Panc1 (cell line): ENCODE measurements around the gene GPR176. TPM values are rescaled to one million over a fixed set of nuclear protein-coding genes. Genes with fewer than 3 reads are reported as not detected.

Experiments used
- ATAC-seq: fragments of 200-7000 bp; cut with Tn5 transposase; 2 replicates; pipeline ENCODE4 v1.9.1; 2020; ENCODE audit warnings: mild to moderate bottlenecking, moderate library complexity
- BruUV-seq: library from RNA; stranded (reverse); fragments of 400-500 nt; replicated peaks from 2 replicates; lab custom pipeline; 2021; lab: Mats Ljungman, UMichigan
- CTCF ChIA-PET: fragments of 300-600 bp; sonication (Branson Sonifier 250); formaldehyde crosslinking; loops from one replicate; lab custom pipeline; 2022; ENCODE audit warnings: antibody characterized with exemption; lab: Charles Lee
- POLR2A ChIA-PET: fragments of 300-600 bp; sonication (Branson Sonifier 250); formaldehyde crosslinking; loops from one replicate; lab custom pipeline; 2022; ENCODE audit warnings: antibody characterized with exemption; lab: Charles Lee
- DNase-seq: peaks from one replicate; pipeline ENCODE4 v3.0.0-alpha.2; 2010; ENCODE audit warnings: low read depth, low spot score
- H3K27ac ChIP-seq: 2 replicates; pipeline ENCODE4 v1.5.1; 2011; ENCODE audit warnings: mild to moderate bottlenecking, low read length, inconsistent platforms
- H3K27me3 ChIP-seq: fragments of 200-500 bp; sonication (Bioruptor generic); 2 replicates; pipeline ENCODE4 v1.6.0; 2014; ENCODE audit warnings: low read length, inconsistent platforms; ENCODE audit not compliant: control insufficient read depth, insufficient read depth
- H3K36me3 ChIP-seq: fragments of 200-500 bp; sonication (Bioruptor generic); 2 replicates; pipeline ENCODE4 v1.5.1; 2014; ENCODE audit warnings: inconsistent platforms, mild to moderate bottlenecking, low read length, moderate library complexity; ENCODE audit not compliant: control insufficient read depth, insufficient read depth
- H3K4me1 ChIP-seq: 2 replicates; pipeline ENCODE4 v1.5.1; 2011; ENCODE audit warnings: inconsistent platforms, mild to moderate bottlenecking, low read length, moderate library complexity; ENCODE audit not compliant: control insufficient read depth, insufficient read depth
- H3K4me3 ChIP-seq, 2 experiments: 2 replicates each; pipeline ENCODE4 v1.5.1; 2011 to 2012; ENCODE audit warnings: low read depth in 2 of 2, low read length in 2 of 2, mild to moderate bottlenecking in 2 of 2, inconsistent platforms in 1 of 2, moderate library complexity in 1 of 2
- H3K9me3 ChIP-seq: fragments of 200-500 bp; sonication (Bioruptor generic); 2 replicates; pipeline ENCODE4 v1.5.1; 2014; ENCODE audit warnings: low read depth, mild to moderate bottlenecking, inconsistent platforms, low read length, moderate library complexity; ENCODE audit not compliant: control insufficient read depth, insufficient read depth
- CTCF ChIP-seq: fragments of 450-650 bp; IDR thresholded peaks from 2 replicates; pipeline ENCODE4 v1.5.1; 2017; ENCODE audit warnings: mild to moderate bottlenecking
- POLR2AphosphoS5 ChIP-seq: IDR thresholded peaks from 2 replicates; pipeline ENCODE4 v1.6.1; 2012; ENCODE audit warnings: mild to moderate bottlenecking, low read depth, low read length, moderate library complexity
- REST ChIP-seq, 2 experiments: IDR thresholded peaks; 2 replicates each; pipeline ENCODE4 v1.6.1; 2011 to 2012; ENCODE audit warnings: low read depth in 2 of 2, control low read depth in 1 of 2, low read length in 1 of 2, mild to moderate bottlenecking in 1 of 2, moderate library complexity in 1 of 2; ENCODE audit not compliant: insufficient read depth in 1 of 2
- SIN3A ChIP-seq: IDR thresholded peaks from 2 replicates; pipeline ENCODE4 v1.6.1; 2012; ENCODE audit warnings: low read depth, mild to moderate bottlenecking, low read length, moderate library complexity, borderline replicate concordance; ENCODE audit not compliant: insufficient read depth
- TCF7L2 ChIP-seq: IDR thresholded peaks from 2 replicates; pipeline ENCODE4 v1.6.1; 2011; ENCODE audit warnings: mild to moderate bottlenecking, low read depth, low read length, inconsistent platforms
- in situ Hi-C: cut with HindIII; loops from 2 replicates; pipeline ENCODE4 v1.10.0; 2016; ENCODE audit warnings: low sequenced_read_pairs, low pct_unique_long_range_greater_than_20kb
- intact Hi-C: fragments of 100-400 bp; cut with micrococcal nuclease; formaldehyde crosslinking; loops from one replicate; pipeline ENCODE4 v1.10.0; 2022; ENCODE audit not compliant: unreplicated experiment
- total RNA-seq: library from RNA; stranded (reverse); gene quantifications from one replicate; pipeline ENCODE4 v1.2.1, GENCODE V29; 2021; ENCODE audit not compliant: unreplicated experiment

Gene GPR176
- total RNA-seq, 1 experiment from 2014 or later, result 12.7 TPM

- Histone ChIP-seq H3K4me1 (no peaks in the 10 kb centered on the region), H3K36me3 (peaks cover 14% of the 10 kb centered on the region), H3K27ac (no peak overlapping the region), H3K4me3 (no peak overlapping the region), H3K27me3 (no peaks in the 10 kb centered on the region), H3K9me3 (no peaks in the 10 kb centered on the region)
- ChIA-PET POLR2A (no interaction called here), CTCF (interaction anchor here (0.6 kb wide), 1 partner anchor 107 kb away, joined by 4 read pairs; no protein-coding TSS in a partner anchor)
- TF ChIP-seq SIN3A, result no peak
- no peak for TF ChIP-seq POLR2AphosphoS5
- no peak for TF ChIP-seq CTCF
- no peak for TF ChIP-seq REST (IDR thresholded peaks at IDR 0.05; ENCODE audit: insufficient read depth in 1 of 2, low read depth in 2 of 2, low read length in 1 of 2)
- no peak for TF ChIP-seq TCF7L2
- ATAC-seq, result no peak
- in situ Hi-C loops (no loop called here), intact Hi-C loops (no loop called here)
- no TSS peak for BruUV-seq
- no peak for DNase-seq
These were observed 48.4 kb upstream of the GPR176 start for GRCh38 chr15:39968273-39969001.

GRCh38 chr15:39966521-39966920, 46.5 kb upstream of the GPR176 start:
- ChIA-PET POLR2A (no interaction called here), CTCF (no interaction called here)
- no peaks in the 10 kb centered on the region for H3K9me3 ChIP-seq
- no peaks in the 10 kb centered on the region for H3K27me3 ChIP-seq
- H3K36me3 ChIP-seq, result peaks cover 19% of the 10 kb centered on the region
- BruUV-seq, result no TSS peak
- H3K27ac ChIP-seq, result no peak overlapping the region
- no peak for TF ChIP-seq SIN3A
- TF ChIP-seq CTCF, result no peak
- TF ChIP-seq POLR2AphosphoS5, result no peak
- no peak for TF ChIP-seq REST (IDR thresholded peaks at IDR 0.05; ENCODE audit: insufficient read depth in 1 of 2, low read depth in 2 of 2, low read length in 1 of 2)
- TF ChIP-seq TCF7L2, result no peak
- ATAC-seq (no peak), DNase-seq (no peak)
- no peaks in the 10 kb centered on the region for H3K4me1 ChIP-seq
- intact Hi-C loops, result no loop called here
- in situ Hi-C loops, result no loop called here
- no peak overlapping the region for H3K4me3 ChIP-seq
